CD4-positive, alpha-beta memory T cell (primary cell): Measurements from ENCODE around the gene PMEPA1. TPM values are rescaled to one million over a fixed set of nuclear protein-coding genes. Genes with fewer than 3 reads are reported as not detected.

Source experiments
- CTCF ChIA-PET: fragments of 350-600 bp; sonication (Branson Sonifier 250); formaldehyde crosslinking; loops from one replicate; lab custom pipeline; 2021; ENCODE audit warnings: inconsistent platforms; ENCODE audit not compliant: partially characterized antibody; lab: Charles Lee
- POLR2A ChIA-PET: fragments of 350-600 bp; sonication (Branson Sonifier 250); formaldehyde crosslinking; loops from one replicate; lab custom pipeline; 2021; ENCODE audit not compliant: partially characterized antibody; lab: Charles Lee
- DNase-seq, 5 donors: peaks; one replicate each; pipeline versions ENCODE4 v3.0.0 to v3.0.0-alpha.2; 2020 to 2022; ENCODE audit warnings: mixed read lengths in 1 of 5
- H3K27ac ChIP-seq: one replicate; pipeline ENCODE4 v1.7.0; 2013; ENCODE audit warnings: low read depth, low read length
- H3K27me3 ChIP-seq: 2 replicates; pipeline ENCODE4 v1.7.0; 2013; ENCODE audit warnings: mild to moderate bottlenecking, low read length, moderate library complexity; ENCODE audit not compliant: insufficient read depth
- H3K36me3 ChIP-seq: 2 replicates; pipeline ENCODE4 v1.7.0; 2013; ENCODE audit warnings: mild to moderate bottlenecking, low read length, moderate library complexity; ENCODE audit not compliant: insufficient read depth
- H3K4me1 ChIP-seq: 2 replicates; pipeline ENCODE4 v1.7.0; 2013; ENCODE audit warnings: mild to moderate bottlenecking, low read length, moderate library complexity; ENCODE audit not compliant: insufficient read depth
- H3K4me3 ChIP-seq, 2 donors: one replicate each; pipeline ENCODE4 v1.7.0; 2013; ENCODE audit warnings: low read length in 2 of 2, mild to moderate bottlenecking in 1 of 2
- H3K9me3 ChIP-seq, 2 donors: one replicate each; pipeline ENCODE4 v1.7.0; 2013; ENCODE audit warnings: low read length in 2 of 2, control low read depth in 1 of 2; ENCODE audit not compliant: control insufficient read depth in 1 of 2
- H3K27ac Mint-ChIP-seq, 7 donors: one replicate each; pipeline ENCODE4 v1.8.0; 2020 to 2021; ENCODE audit warnings: mixed read lengths in 7 of 7, mild to moderate bottlenecking in 6 of 7, inconsistent platforms in 3 of 7, moderate library complexity in 3 of 7
- H3K27me3 Mint-ChIP-seq, 2 donors: one replicate each; pipeline ENCODE4 v1.8.0; 2020 to 2021; ENCODE audit warnings: mixed read lengths in 2 of 2
- H3K36me3 Mint-ChIP-seq, 2 donors: one replicate each; pipeline ENCODE4 v1.8.0; 2020 to 2021; ENCODE audit warnings: mixed read lengths in 2 of 2, inconsistent platforms in 1 of 2, mild to moderate bottlenecking in 1 of 2
- H3K4me1 Mint-ChIP-seq, 4 donors: one replicate each; pipeline ENCODE4 v1.8.0; 2020 to 2021; ENCODE audit warnings: mixed read lengths in 4 of 4, mild to moderate bottlenecking in 1 of 4
- H3K4me3 Mint-ChIP-seq, 8 donors: one replicate each; pipeline ENCODE4 v1.8.0; 2020 to 2021; ENCODE audit warnings: mixed read lengths in 8 of 8, mild to moderate bottlenecking in 7 of 8, moderate library complexity in 6 of 8, inconsistent platforms in 3 of 8
- H3K9me3 Mint-ChIP-seq, 8 donors: one replicate each; pipeline ENCODE4 v1.8.0; 2020 to 2021; ENCODE audit warnings: mixed read lengths in 8 of 8, mild to moderate bottlenecking in 5 of 8, inconsistent platforms in 3 of 8, moderate library complexity in 1 of 8
- intact Hi-C: fragments of 100-400 bp; cut with micrococcal nuclease; formaldehyde crosslinking; loops from one replicate; pipeline ENCODE4 v1.15.1; 2023
- polyA plus RNA-seq, 2 donors: library from polyadenylated mRNA; unstranded; fragments of 300-500 nt; fragmentation: Illumina TruSeq; gene quantifications; one replicate each; pipeline ENCODE4 v1.2.3, GENCODE V29; 2021
- total RNA-seq, 2 experiments: library from RNA; stranded (reverse); gene quantifications; one replicate each; pipeline ENCODE4 v1.2.3, GENCODE V29; 2021

PMEPA1 gene
- total and polyA plus RNA-seq, 4 experiments from 2014 or later = 1.2 to 8.9 (median 5.5) TPM

- peak overlapping the region; percentile 89 to 99 (median 98) for H3K27ac Mint-ChIP-seq
- peak; percentile 61 to 88 (median 67) for DNase-seq
- peaks cover 0 to 5% of the 10 kb centered on the region in 2 donors for H3K27me3 Mint-ChIP-seq
- H3K9me3 Mint-ChIP-seq = peaks cover 0 to 10% (median 7%) of the 10 kb centered on the region in 8 donors
- CTCF ChIA-PET = interaction anchor here (0.6 to 4.6 kb wide), 13 partner anchors 9 to 554 kb away, joined by 3 to 42 read pairs (median 3); partner anchors contain the start of genes PMEPA1 and ZBP1
- peak overlapping the region; percentile 80 to 92 (median 83) for H3K4me3 Mint-ChIP-seq
- POLR2A ChIA-PET = interaction anchor here (0.5 to 9.9 kb wide), 13 partner anchors 9 to 1023 kb away, joined by 3 to 255 read pairs (median 4); partner anchors contain the start of genes PMEPA1, RBM38, STX16 and ZBP1
- Histone ChIP-seq H3K4me3 (peak overlapping the region in 1 of 2 donors; percentile 18), H3K36me3 (no peaks in the 10 kb centered on the region), H3K9me3 (no peaks in the 10 kb centered on the region), H3K27me3 (peaks cover 6% of the 10 kb centered on the region), H3K4me1 (peaks cover 67% of the 10 kb centered on the region), H3K27ac (peak overlapping the region; percentile 71)
- H3K36me3 Mint-ChIP-seq = peaks cover 3 to 12% of the 10 kb centered on the region in 2 donors
- H3K4me1 Mint-ChIP-seq = peaks cover 36 to 87% (median 61%) of the 10 kb centered on the region in 4 donors
- intact Hi-C loops = loop anchor here (1.0 to 10.0 kb wide), 4 partner anchors 8 to 1234 kb away; partner anchors contain the start of genes AURKA, CSTF1, RAB22A and ZBP1
Observed at GRCh38 chr20:57628047-57628961, 81.5 kb downstream of the PMEPA1 start.

- CTCF ChIA-PET = interaction anchor here (0.8 to 4.6 kb wide), 7 partner anchors 8 to 555 kb away, joined by 3 to 42 read pairs (median 3); partner anchors contain the start of gene ZBP1
- DNase-seq = no peak
- H3K4me3 ChIP-seq = peak overlapping the region in 1 of 2 donors; percentile 33
- H3K27ac Mint-ChIP-seq = peak overlapping the region; percentile 89 to 99 (median 98)
- H3K4me3 Mint-ChIP-seq = peak overlapping the region in 5 of 8 donors; percentile 57 to 92 (median 81)
- H3K4me1 Mint-ChIP-seq = peaks cover 37 to 90% (median 62%) of the 10 kb centered on the region in 4 donors
- H3K36me3 ChIP-seq = no peaks in the 10 kb centered on the region
- no peaks in the 10 kb centered on the region for H3K9me3 ChIP-seq
- peak overlapping the region; percentile 71 for H3K27ac ChIP-seq
- H3K4me1 ChIP-seq = peaks cover 65% of the 10 kb centered on the region
- peaks cover 3 to 12% of the 10 kb centered on the region in 2 donors for H3K36me3 Mint-ChIP-seq
- peaks cover 0 to 9% (median 7%) of the 10 kb centered on the region in 8 donors for H3K9me3 Mint-ChIP-seq
- POLR2A ChIA-PET = interaction anchor here (1.1 to 9.9 kb wide), 6 partner anchors 8 to 1024 kb away, joined by 3 to 255 read pairs (median 8); partner anchors contain the start of genes PMEPA1, STX16 and ZBP1
- intact Hi-C loops = loop anchor here (10.0 kb wide), 2 partner anchors 677 to 1233 kb away; partner anchors contain the start of genes AURKA, CSTF1 and RAB22A
- H3K27me3 ChIP-seq = peaks cover 6% of the 10 kb centered on the region
- H3K27me3 Mint-ChIP-seq = peaks cover 0 to 4% of the 10 kb centered on the region in 2 donors
Observed at GRCh38 chr20:57627339-57627738, 82.5 kb downstream of the PMEPA1 start.

- ChIA-PET CTCF (interaction anchor here (1.2 kb wide), 1 partner anchor 227 kb away, joined by 3 read pairs; no protein-coding TSS in a partner anchor), POLR2A (interaction anchor here (9.9 kb wide), 1 partner anchor 7 kb away, joined by 255 read pairs; the partner anchor contains the start of gene ZBP1)
- intact Hi-C loops = loop anchor here (10.0 kb wide), 2 partner anchors 679 to 1231 kb away; partner anchors contain the start of genes AURKA, CSTF1 and RAB22A
- DNase-seq = no peak
- Histone ChIP-seq H3K36me3 (no peaks in the 10 kb centered on the region), H3K4me3 (no peak overlapping the region), H3K27me3 (no peaks in the 10 kb centered on the region), H3K4me1 (peaks cover 74% of the 10 kb centered on the region), H3K9me3 (no peaks in the 10 kb centered on the region), H3K27ac (no peak overlapping the region)
- peak overlapping the region in 2 of 8 donors; percentile 52 to 57 for H3K4me3 Mint-ChIP-seq
- H3K27ac Mint-ChIP-seq = peak overlapping the region in 3 of 7 donors; percentile 55 to 89 (median 83)
- H3K4me1 Mint-ChIP-seq = peaks cover 38 to 89% (median 67%) of the 10 kb centered on the region in 4 donors
- no peaks in the 10 kb centered on the region for H3K27me3 Mint-ChIP-seq
- peaks cover 0 to 9% (median 7%) of the 10 kb centered on the region in 8 donors for H3K9me3 Mint-ChIP-seq
- peaks cover 3 to 12% of the 10 kb centered on the region in 2 donors for H3K36me3 Mint-ChIP-seq
Observed at GRCh38 chr20:57625978-57626377, 83.8 kb downstream of the PMEPA1 start.

- H3K27me3 Mint-ChIP-seq = no peaks in the 10 kb centered on the region
- H3K4me3 Mint-ChIP-seq = peak overlapping the region in 1 of 8 donors; percentile 31
- peaks cover 76% of the 10 kb centered on the region for H3K4me1 ChIP-seq
- H3K4me1 Mint-ChIP-seq = peaks cover 35 to 90% (median 67%) of the 10 kb centered on the region in 4 donors
- peak overlapping the region in 4 of 7 donors; percentile 42 to 63 (median 53) for H3K27ac Mint-ChIP-seq
- H3K9me3 Mint-ChIP-seq = peaks cover 0 to 9% (median 7%) of the 10 kb centered on the region in 8 donors
- H3K27me3 ChIP-seq = no peaks in the 10 kb centered on the region
- H3K9me3 ChIP-seq = no peaks in the 10 kb centered on the region
- no peak overlapping the region for H3K4me3 ChIP-seq
- no peak overlapping the region for H3K27ac ChIP-seq
- ChIA-PET POLR2A (no interaction called here), CTCF (interaction anchor here (1.1 to 11.5 kb wide), 3 partner anchors 20 to 555 kb away, joined by 3 to 111 read pairs (median 30); no protein-coding TSS in a partner anchor)
- H3K36me3 ChIP-seq = no peaks in the 10 kb centered on the region
- no peak for DNase-seq
- peaks cover 3 to 12% of the 10 kb centered on the region in 2 donors for H3K36me3 Mint-ChIP-seq
- intact Hi-C loops = loop anchor here (10.0 kb wide), 2 partner anchors 679 to 1231 kb away; partner anchors contain the start of genes AURKA, CSTF1 and RAB22A
Observed at GRCh38 chr20:57625181-57625958, 84.4 kb downstream of the PMEPA1 start.

GRCh38 chr20:57624124-57624523 is 85.7 kb downstream of the PMEPA1 start:
- DNase-seq = no peak
- H3K4me3 Mint-ChIP-seq = peak overlapping the region in 1 of 8 donors; percentile 45
- no peaks in the 10 kb centered on the region for H3K36me3 ChIP-seq
- no peaks in the 10 kb centered on the region for H3K27me3 ChIP-seq
- peaks cover 27 to 88% (median 62%) of the 10 kb centered on the region in 4 donors for H3K4me1 Mint-ChIP-seq
- CTCF ChIA-PET = interaction anchor here (0.9 to 11.5 kb wide), 6 partner anchors 10 to 556 kb away, joined by 3 to 111 read pairs (median 17); no protein-coding TSS in a partner anchor
- H3K27ac ChIP-seq = no peak overlapping the region
- no peaks in the 10 kb centered on the region for H3K27me3 Mint-ChIP-seq
- H3K4me3 ChIP-seq = no peak overlapping the region
- H3K4me1 ChIP-seq = peaks cover 75% of the 10 kb centered on the region
- POLR2A ChIA-PET = interaction anchor here (10.1 kb wide), 1 partner anchor 7 kb away, joined by 255 read pairs; no protein-coding TSS in a partner anchor
- peaks cover 6 to 12% of the 10 kb centered on the region in 2 donors for H3K36me3 Mint-ChIP-seq
- H3K9me3 ChIP-seq = no peaks in the 10 kb centered on the region
- H3K9me3 Mint-ChIP-seq = peaks cover 0 to 9% (median 7%) of the 10 kb centered on the region in 8 donors
- H3K27ac Mint-ChIP-seq = peak overlapping the region in 1 of 7 donors; percentile 66
- intact Hi-C loops = loop anchor here (10.0 kb wide), 2 partner anchors 681 to 1229 kb away; partner anchors contain the start of genes AURKA, CSTF1 and RAB22A
